GM13977 (cell line): Measurements from ENCODE around the gene KCNH5.

ENCODE experiments used
- DNase-seq: peaks from one replicate; pipeline ENCODE4 v3.0.0; 2012; ENCODE audit warnings: low spot score
- in situ Hi-C: fragments of 300-500 bp; cut with MboI; formaldehyde crosslinking; loops from one replicate; pipeline ENCODE4 v1.12.0; 2022; ENCODE audit warnings: low sequenced_read_pairs, low pct_unique_long_range_greater_than_20kb, mixed read lengths, inconsistent platforms; ENCODE audit not compliant: unreplicated experiment
- TF ChIP-seq, protein P1 (sequence below): IDR thresholded peaks from 2 replicates; pipeline ENCODE4 v1.5.1; 2012; ENCODE audit warnings: mild to moderate bottlenecking, control low read depth; ENCODE audit not compliant: insufficient read depth; ENCODE audit errors: extremely low read depth, missing control alignments

The KCNH5 gene

DNA sequence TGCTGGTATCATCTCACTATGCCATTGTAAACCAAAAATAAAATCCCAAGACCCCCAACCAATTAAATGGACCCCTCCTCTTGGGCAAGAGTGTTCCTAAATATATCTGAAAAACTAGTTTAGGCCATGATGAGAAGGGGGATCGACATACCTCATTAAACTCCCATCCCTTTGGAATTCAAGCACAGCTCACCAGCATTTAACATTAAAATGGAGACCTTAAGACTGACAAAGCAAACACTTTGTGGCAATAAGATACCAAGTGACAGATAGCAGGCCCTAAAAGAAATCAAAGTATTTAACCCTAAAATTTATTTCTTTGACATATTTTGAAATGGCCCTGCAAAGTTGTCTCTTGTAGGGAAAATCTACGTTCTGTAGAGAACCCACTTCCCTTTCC lies 387.9 kb downstream of the KCNH5 start:
- in situ Hi-C loops: no loop called here
- DNase-seq: no peak
- TF ChIP-seq, protein P1, sequence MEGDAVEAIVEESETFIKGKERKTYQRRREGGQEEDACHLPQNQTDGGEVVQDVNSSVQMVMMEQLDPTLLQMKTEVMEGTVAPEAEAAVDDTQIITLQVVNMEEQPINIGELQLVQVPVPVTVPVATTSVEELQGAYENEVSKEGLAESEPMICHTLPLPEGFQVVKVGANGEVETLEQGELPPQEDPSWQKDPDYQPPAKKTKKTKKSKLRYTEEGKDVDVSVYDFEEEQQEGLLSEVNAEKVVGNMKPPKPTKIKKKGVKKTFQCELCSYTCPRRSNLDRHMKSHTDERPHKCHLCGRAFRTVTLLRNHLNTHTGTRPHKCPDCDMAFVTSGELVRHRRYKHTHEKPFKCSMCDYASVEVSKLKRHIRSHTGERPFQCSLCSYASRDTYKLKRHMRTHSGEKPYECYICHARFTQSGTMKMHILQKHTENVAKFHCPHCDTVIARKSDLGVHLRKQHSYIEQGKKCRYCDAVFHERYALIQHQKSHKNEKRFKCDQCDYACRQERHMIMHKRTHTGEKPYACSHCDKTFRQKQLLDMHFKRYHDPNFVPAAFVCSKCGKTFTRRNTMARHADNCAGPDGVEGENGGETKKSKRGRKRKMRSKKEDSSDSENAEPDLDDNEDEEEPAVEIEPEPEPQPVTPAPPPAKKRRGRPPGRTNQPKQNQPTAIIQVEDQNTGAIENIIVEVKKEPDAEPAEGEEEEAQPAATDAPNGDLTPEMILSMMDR: no peak

DNA sequence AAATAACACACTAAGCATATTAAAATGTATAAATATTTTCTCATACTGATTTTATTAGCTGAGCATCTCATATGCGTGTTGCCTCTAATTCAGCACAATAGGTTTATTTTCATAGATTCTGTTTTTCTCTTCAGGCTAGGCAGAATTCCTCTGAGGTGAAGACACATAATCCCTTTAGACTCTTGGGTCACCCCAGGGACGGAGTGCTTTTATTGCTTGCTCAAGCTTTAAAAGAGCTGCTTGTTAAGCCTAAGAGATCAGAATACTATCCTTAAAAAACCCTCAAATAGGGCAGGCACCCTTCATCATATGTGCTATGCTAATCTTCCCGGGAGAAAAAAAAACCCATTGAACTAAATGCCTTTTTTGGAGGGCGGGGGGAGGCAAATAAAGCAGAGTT lies 390.1 kb downstream of the KCNH5 start:
- in situ Hi-C loops: no loop called here
- TF ChIP-seq, protein P1: no peak

GRCh38 chr14:62654641-62655040 lies 390.6 kb downstream of the KCNH5 start:
- in situ Hi-C loops: no loop called here
- TF ChIP-seq, protein P1: no peak
- no peak for DNase-seq

More for the DNA sequence above, 390.1 kb downstream of the KCNH5 start:
- no peak for DNase-seq
